SK-N-DZ (cell line): ENCODE results near the gene PTPN14.

Source experiments
- DNase-seq: peaks from one replicate; pipeline ENCODE4 v3.0.0-alpha.2; 2015; ENCODE audit warnings: low spot score

Gene PTPN14

GRCh38 chr1:214337511-214337910 lies 213.9 kb downstream of the PTPN14 start:
- DNase-seq = no peak

GRCh38 chr1:214337015-214337414 lies 214.4 kb downstream of the PTPN14 start:
- DNase-seq = no peak

DNA sequence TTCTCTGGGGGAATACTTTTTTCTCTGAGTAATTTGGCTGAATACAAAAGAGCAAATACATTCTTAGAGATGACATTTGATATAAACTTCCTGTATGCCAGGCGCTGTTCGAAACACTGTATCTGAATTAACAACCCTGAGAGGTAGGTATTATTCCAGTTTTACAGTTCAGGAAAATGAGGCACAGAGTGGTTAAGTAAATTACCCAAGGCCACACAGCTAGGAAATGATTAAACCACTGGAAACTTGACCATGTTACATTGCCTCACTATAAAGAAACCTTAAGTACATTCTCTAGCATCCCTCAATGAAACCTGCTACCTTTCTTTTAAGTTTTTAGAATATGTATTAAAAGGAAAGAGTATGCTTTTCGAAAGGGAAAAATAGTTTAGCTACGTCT lies 215.8 kb downstream of the PTPN14 start:
- DNase-seq = no peak

- peak; percentile 41 for DNase-seq
Measured at GRCh38 chr1:214332946-214333798, 218.2 kb downstream of the PTPN14 start.

DNA sequence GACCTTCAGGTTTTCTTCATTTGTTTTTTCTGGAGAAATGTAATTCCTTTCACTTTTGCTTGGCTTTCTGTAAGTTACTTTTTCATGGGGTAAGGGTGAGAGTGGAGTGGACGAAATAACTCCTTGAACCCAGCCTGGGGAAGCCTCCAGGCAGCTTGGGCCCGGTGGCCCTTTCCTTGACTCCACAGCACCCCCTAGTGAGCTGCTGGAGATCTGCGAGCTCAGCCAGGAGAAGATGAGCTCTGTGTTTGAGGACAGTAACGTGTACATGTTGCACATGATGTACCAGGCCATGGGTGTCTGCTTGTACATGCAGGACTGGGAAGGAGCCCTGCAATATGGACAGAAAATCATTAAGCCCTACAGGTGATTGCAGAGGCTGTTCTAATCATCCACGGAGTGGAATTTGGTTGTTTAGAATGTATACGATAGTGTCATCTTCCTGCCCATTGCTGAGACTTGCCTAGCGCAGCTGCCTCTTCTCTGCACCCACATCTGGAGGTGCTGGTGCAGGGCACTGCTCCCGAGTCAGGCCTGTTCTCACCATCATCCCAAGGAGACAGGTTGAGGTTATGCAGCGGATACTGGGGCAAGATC lies 219.5 kb downstream of the PTPN14 start:
- peak; percentile 44 for DNase-seq

DNA sequence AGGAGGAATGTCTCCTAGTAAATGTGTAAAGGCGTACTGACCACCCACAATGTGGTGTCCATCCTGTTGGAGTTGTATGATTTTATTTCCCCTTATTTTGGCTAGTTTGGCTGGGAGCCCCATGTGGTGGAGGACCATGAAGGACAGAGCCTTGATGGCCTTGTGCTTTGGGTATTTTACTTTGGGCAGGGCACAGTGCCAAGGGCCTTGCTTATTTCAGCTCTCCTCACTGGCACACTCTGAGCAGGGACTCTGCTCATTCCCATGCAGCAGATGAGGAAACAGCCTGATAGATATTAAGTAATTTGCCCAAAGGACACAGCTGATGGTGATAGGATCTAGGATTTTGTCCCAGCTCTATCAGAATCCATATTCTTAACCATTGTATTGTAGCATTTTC lies 220.2 kb downstream of the PTPN14 start:
- no peak for DNase-seq

GRCh38 chr1:214330715-214331114 lies 220.7 kb downstream of the PTPN14 start:
- no peak for DNase-seq

GRCh38 chr1:214330222-214330621 lies 221.2 kb downstream of the PTPN14 start:
- DNase-seq = no peak

- no peak for DNase-seq
Measured at GRCh38 chr1:214329470-214330220, 221.8 kb downstream of the PTPN14 start.

DNA sequence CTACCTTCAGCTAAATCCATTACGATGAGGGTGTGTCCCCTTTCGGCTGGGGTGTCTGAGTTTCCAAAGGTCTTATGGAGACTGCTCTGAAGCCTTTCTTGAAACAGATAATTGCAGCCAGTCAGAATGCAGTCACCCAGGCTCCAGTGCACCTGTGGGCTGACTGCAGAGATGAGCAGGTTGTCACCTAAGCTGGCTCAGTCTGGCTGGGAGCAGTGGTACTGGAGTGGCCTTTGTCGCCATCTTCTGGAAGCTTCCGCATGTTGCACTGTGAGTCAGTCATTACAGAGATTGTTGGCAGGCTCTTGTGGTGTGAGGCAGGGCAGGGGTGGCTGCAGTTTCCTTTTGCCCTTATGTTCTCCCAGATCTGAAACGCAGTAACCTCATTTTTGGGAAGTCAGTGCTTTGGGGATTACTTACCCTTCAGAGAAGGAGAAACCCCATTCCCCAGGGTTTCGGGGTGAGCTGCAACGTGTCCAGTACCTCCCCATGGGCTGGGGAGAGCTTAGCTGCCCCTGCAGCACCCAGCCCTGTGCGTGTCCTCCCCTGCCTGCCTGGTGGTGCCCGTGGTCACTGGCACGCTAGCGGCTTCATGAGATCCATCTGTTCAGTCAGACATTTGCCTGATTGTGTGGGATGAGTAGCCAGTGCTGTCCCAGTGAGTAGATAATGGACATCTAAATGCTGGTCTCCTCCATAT lies 222.5 kb downstream of the PTPN14 start:
- peak; percentile 63 for DNase-seq

- no peak for DNase-seq
Measured at GRCh38 chr1:214327514-214327913, 223.9 kb downstream of the PTPN14 start.

- no peak for DNase-seq
Measured at GRCh38 chr1:214326406-214326805, 225.0 kb downstream of the PTPN14 start.

GRCh38 chr1:214324896-214325800 lies 226.3 kb downstream of the PTPN14 start:
- DNase-seq = no peak

DNA sequence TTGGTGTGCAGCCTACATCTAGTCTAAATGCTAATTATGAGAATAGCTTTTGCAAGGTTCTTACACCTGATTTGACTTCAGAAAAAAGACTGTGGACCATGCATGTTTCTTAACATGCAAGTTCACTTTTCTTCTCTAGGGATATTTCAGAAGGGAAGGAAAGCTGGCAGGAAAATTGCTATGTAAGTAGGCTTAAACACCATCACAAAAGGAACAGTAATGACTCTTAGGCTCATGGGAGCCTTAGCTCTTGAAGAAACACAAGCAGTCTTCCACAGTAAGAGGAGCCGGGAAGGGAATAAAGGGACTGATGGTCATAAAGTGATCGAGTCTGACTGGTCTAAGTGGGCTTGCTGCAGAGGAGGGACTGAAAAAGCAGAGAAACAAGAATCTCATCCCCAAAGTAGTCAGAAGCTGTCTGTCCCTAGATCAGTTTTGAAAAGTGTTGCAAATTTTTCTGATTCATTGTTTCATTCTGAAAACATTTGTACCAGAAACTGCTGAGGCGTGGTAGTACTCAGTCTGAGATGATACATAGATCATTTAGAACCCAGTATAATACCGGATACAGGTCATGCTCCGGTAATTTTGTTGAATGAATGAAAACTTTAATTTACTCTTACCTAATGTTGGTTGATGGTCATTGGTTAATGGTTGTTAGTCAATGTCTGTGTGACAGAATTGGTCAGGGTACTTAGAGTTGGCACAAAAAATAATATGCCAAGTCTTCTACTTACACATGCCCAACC lies 229.5 kb downstream of the PTPN14 start:
- DNase-seq = no peak

- no peak for DNase-seq
Measured at GRCh38 chr1:214319938-214320337, 231.5 kb downstream of the PTPN14 start.

- DNase-seq = no peak
Measured at GRCh38 chr1:214318956-214319736, 232.3 kb downstream of the PTPN14 start.

DNA sequence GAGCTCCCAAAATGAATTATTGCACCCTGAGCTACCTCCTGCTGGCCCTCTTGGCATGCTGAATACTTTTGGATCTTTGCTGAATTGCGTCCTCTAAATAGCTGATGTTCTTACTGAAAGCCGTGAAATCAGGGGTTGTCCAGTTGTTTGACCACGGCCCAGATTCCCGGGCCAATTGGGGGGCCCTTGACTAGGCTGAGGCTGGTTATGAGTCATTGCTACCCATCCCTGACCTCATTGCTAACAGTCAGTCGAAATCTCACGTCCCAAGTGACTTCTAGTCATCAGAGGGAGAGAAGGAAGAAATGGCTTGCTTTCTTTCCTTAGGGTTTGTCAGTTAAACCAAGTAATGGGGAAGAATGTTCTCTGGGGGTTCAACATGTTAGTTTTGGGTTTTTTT lies 233.0 kb downstream of the PTPN14 start:
- no peak for DNase-seq

DNA sequence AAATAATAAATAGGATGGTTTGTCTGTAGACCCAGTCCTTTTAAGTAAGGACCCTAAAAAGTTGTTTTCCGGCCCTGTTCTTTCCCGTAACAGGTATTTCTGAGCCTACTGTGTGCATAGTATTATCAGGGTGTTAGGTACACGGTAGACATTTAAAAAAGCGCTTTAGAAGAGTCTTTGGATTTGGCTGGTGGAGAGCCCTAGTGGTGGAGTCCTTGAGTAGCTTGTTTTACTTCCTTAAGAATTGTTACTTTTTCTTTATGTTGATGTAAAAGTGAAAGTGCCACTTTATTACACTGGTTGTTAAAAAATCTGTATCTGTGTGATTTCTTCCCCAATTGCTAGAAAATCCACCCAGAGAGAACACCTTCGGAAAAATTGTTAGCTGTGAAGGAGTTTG lies 233.7 kb downstream of the PTPN14 start:
- no peak for DNase-seq

DNA sequence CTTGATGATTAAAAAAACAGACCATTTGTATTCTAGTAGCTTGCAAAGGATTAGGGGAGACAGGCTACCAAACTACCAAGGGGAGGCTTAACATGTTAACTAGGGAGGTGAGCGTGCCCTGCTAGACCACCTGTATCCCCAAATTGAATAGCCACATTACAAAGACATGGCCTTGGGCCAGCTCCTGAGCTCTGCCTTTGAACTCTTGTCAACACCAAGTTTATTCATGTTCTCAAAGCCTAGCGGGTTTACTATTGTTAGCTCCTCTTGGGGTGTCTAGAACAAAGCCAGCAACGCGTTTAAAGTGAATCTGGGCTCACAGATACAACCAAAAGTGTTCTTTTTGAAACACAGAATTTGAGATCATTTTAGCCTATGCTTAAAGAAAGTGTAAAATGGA lies 234.1 kb downstream of the PTPN14 start:
- DNase-seq = no peak
